A549 (cell line): ENCODE data around the gene MAN2C1.

Source experiments
- ATOH8 ChIP-seq: fragments of 250-450 bp; sonication (Bioruptor Pico); IDR thresholded peaks from 2 replicates; pipeline ENCODE4 v1.5.0; 2020; ENCODE audit warnings: low read depth, mild to moderate bottlenecking, moderate library complexity
- CEBPB ChIP-seq, 2 experiments: fragments of >200 bp in 1 of 2; sonication (Bioruptor Twin) in 1 of 2; formaldehyde crosslinking in 1 of 2; IDR thresholded peaks; 2 replicates each; pipeline ENCODE4 v1.6.1; 2012 to 2016
- CTCF ChIP-seq: fragments of >200 bp; sonication (Bioruptor Twin); formaldehyde crosslinking; IDR thresholded peaks from 3 replicates; pipeline ENCODE4 v1.5.1; 2016
- EP300 ChIP-seq, 2 experiments: fragments of >200 bp; sonication (Bioruptor Twin); formaldehyde crosslinking; IDR thresholded peaks; 2 replicates in 1 of 2; 3 replicates in 1 of 2; pipeline ENCODE4 v1.6.1; 2016 to 2017
- MAFK ChIP-seq: fragments of 450-650 bp; IDR thresholded peaks from 2 replicates; pipeline ENCODE4 v1.6.1; 2014; ENCODE audit not compliant: partially characterized antibody
- POLR2A ChIP-seq: IDR thresholded peaks from 2 replicates; pipeline ENCODE4 v1.6.1; 2012; ENCODE audit warnings: mild to moderate bottlenecking, low read length
- SMC3 ChIP-seq: fragments of >200 bp; sonication (Bioruptor Twin); formaldehyde crosslinking; IDR thresholded peaks from 3 replicates; pipeline ENCODE4 v1.6.1; 2018; ENCODE audit warnings: inconsistent platforms
- TP53 ChIP-seq: fragments of 250-450 bp; sonication (Bioruptor Pico); IDR thresholded peaks from 2 replicates; pipeline ENCODE4 v1.5.0; 2021; ENCODE audit warnings: mild to moderate bottlenecking, moderate library complexity
- USF2 ChIP-seq: fragments of 450-650 bp; IDR thresholded peaks from 2 replicates; pipeline ENCODE4 v1.6.1; 2014; ENCODE audit warnings: antibody characterized with exemption
- ZC3H11A ChIP-seq: fragments of 450-650 bp; IDR thresholded peaks from 2 replicates; pipeline ENCODE4 v1.6.1; 2014; ENCODE audit warnings: antibody characterized with exemption, mild to moderate bottlenecking

GRCh38 chr15:75358771-75359536, 9.5 kb downstream of the MAN2C1 start:
- no peak for TF ChIP-seq POLR2A
- TF ChIP-seq TP53 (CRISPR knock-in tag): no peak
- no peak for TF ChIP-seq SMC3
- TF ChIP-seq MAFK: no peak
- no peak for TF ChIP-seq CEBPB (IDR thresholded peaks at IDR 0.05)
- no peak for TF ChIP-seq CTCF
- no peak for TF ChIP-seq ZC3H11A
- TF ChIP-seq EP300 (IDR thresholded peaks at IDR 0.05): no peak
- TF ChIP-seq USF2: no peak
- no peak for TF ChIP-seq ATOH8 (CRISPR knock-in tag)
